Keratinocyte (primary cell): ENCODE measurements around the gene GLRX5. TPM values are rescaled to one million over a fixed set of nuclear protein-coding genes. Genes with fewer than 3 reads are reported as not detected.

Source experiments
- DNase-seq: peaks from one replicate; pipeline ENCODE4 v3.0.0-alpha.2; 2011; ENCODE audit warnings: low read depth, missing footprints, low spot score
- FAIRE-seq: peaks from 2 replicates; lab custom pipeline; 2011; peaks lifted over from hg19 to GRCh38; lab: Jason Lieb, UNC
- H2AFZ ChIP-seq: 2 replicates; pipeline ENCODE4 v1.6.0; 2012; ENCODE audit warnings: low read length, control low read depth, inconsistent platforms; ENCODE audit not compliant: control insufficient read depth
- H3K27ac ChIP-seq: 2 replicates; pipeline ENCODE4 v1.5.1; 2011; ENCODE audit warnings: low read length; ENCODE audit not compliant: control insufficient read depth, insufficient read depth
- H3K27me3 ChIP-seq: 3 replicates; pipeline ENCODE4 v1.6.0; 2011; ENCODE audit warnings: low read length; ENCODE audit not compliant: control insufficient read depth, insufficient read depth; ENCODE audit errors: extremely low read depth
- H3K36me3 ChIP-seq, 2 experiments: 2 replicates in 1 of 2; 3 replicates in 1 of 2; pipeline ENCODE4 v1.5.1; 2011; ENCODE audit warnings: low read length in 2 of 2, mild to moderate bottlenecking in 1 of 2; ENCODE audit not compliant: control insufficient read depth in 2 of 2, insufficient read depth in 2 of 2; ENCODE audit errors: extremely low read depth in 1 of 2
- H3K4me1 ChIP-seq: 3 replicates; pipeline ENCODE4 v1.5.1; 2011; ENCODE audit warnings: low read length; ENCODE audit not compliant: control insufficient read depth, insufficient read depth; ENCODE audit errors: extremely low read depth
- H3K4me2 ChIP-seq: 3 replicates; pipeline ENCODE4 v1.6.0; 2011; ENCODE audit warnings: low read depth, low read length; ENCODE audit not compliant: control insufficient read depth, insufficient read depth; ENCODE audit errors: extremely low read depth
- H3K4me3 ChIP-seq, 3 experiments: fragments of 200-600 bp in 1 of 3; sonication (generic) in 1 of 3; 2 replicates in 2 of 3; 3 replicates in 1 of 3; pipeline ENCODE4 v1.5.1; 2011 to 2016; ENCODE audit warnings: low read length in 3 of 3, mild to moderate bottlenecking in 3 of 3, control low read depth in 2 of 3, inconsistent platforms in 1 of 3, low read depth in 1 of 3, mixed read lengths in 1 of 3, mixed run types in 1 of 3, moderate library complexity in 1 of 3; ENCODE audit not compliant: control insufficient read depth in 2 of 3, insufficient read depth in 2 of 3; ENCODE audit errors: extremely low read depth in 1 of 3
- H3K79me2 ChIP-seq: 2 replicates; pipeline ENCODE4 v1.6.0; 2012; ENCODE audit warnings: low read length; ENCODE audit not compliant: control insufficient read depth, insufficient read depth
- H3K9ac ChIP-seq: 3 replicates; pipeline ENCODE4 v1.6.0; 2011; ENCODE audit warnings: low read length; ENCODE audit not compliant: control insufficient read depth, insufficient read depth; ENCODE audit errors: extremely low read depth
- H3K9me1 ChIP-seq: 3 replicates; pipeline ENCODE4 v1.6.0; 2011; ENCODE audit warnings: low read length; ENCODE audit not compliant: control insufficient read depth, insufficient read depth; ENCODE audit errors: extremely low read depth
- H3K9me3 ChIP-seq: 2 replicates; pipeline ENCODE4 v1.5.1; 2012; ENCODE audit warnings: low read depth, low read length; ENCODE audit not compliant: control insufficient read depth
- H4K20me1 ChIP-seq: 3 replicates; pipeline ENCODE4 v1.6.0; 2011; ENCODE audit warnings: low read length; ENCODE audit not compliant: control insufficient read depth, insufficient read depth; ENCODE audit errors: extremely low read depth
- CTCF ChIP-seq, 3 experiments: IDR thresholded peaks in 1 of 3; conservative IDR thresholded peaks in 1 of 3; optimal IDR thresholded peaks in 1 of 3; 2 replicates in 2 of 3; 3 replicates in 1 of 3; pipeline versions ENCODE3 to v1.5.1; 2011; ENCODE audit warnings: low read length in 3 of 3, mild to moderate bottlenecking in 3 of 3, moderate library complexity in 2 of 3, control low read depth in 1 of 3, inconsistent platforms in 1 of 3; ENCODE audit not compliant: insufficient read depth in 2 of 3; ENCODE audit errors: extremely low read depth in 1 of 3
- EZH2 ChIP-seq: IDR thresholded peaks from one replicate; pipeline ENCODE4 v1.6.1; 2012; ENCODE audit warnings: inconsistent platforms, mild to moderate bottlenecking, low read length, moderate library complexity
- dilution Hi-C: fragments of 300-500 bp; cut with MboI; formaldehyde crosslinking; loops from one replicate; pipeline ENCODE4 v1.7.0; 2020; ENCODE audit warnings: low sequenced_read_pairs; ENCODE audit not compliant: extremely low pct_ligation_motif_present
- polyA plus RNA-seq, 5 experiments: library from polyadenylated mRNA; depleted of rRNA in 3 of 5; stranded (reverse) in 3 of 5; stranded (forward) in 1 of 5; unstranded in 1 of 5; fragments of >200 nt; gene quantifications; 1 replicate in 1 of 5; 2 replicates in 3 of 5; 3 replicates in 1 of 5; pipeline versions ENCODE4 v1.2.1 to v1.2.3, GENCODE V29; 2011 to 2012; ENCODE audit warnings: missing spikeins in 2 of 5, low read depth in 1 of 5, low replicate concordance in 1 of 5

GLRX5 gene
- polyA plus RNA-seq, 1 donor (not counting 4 experiments of a cell fraction or from before 2014, with no cell fraction given) = 60.9 TPM

DNA sequence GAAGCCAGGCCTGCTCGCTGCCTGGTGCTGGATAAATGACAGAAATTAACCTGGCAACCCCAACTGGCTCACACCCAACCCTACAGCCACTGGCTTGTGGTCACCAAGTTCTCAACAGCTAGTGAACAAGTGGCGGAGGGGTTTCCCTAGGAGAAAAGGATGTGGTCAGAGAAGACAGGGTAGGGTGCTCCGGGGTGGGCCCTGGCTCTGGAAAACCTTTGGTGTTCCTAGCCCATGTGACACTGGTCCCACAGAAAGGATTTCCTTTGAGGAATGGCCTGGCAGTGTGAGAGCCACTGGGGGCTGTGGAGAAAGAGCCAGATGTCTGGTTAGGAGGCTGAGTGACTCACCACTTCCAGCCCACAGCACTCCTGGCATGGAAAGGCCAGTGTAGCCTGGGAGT is 27.1 kb upstream of the GLRX5 start:
- Histone ChIP-seq H3K27ac (peak overlapping the region; percentile 32), H3K27me3 (no peaks in the 10 kb centered on the region), H3K79me2 (no peaks in the 10 kb centered on the region), H3K9ac (no peak overlapping the region), H3K4me1 (peaks cover 20% of the 10 kb centered on the region), H3K9me3 (no peaks in the 10 kb centered on the region), H3K4me3 (peak overlapping the region in 1 of 3 experiments; percentile 37), H4K20me1 (peaks cover 2% of the 10 kb centered on the region), H2AFZ (no peak overlapping the region), H3K36me3 (peaks cover 0 to 3% of the 10 kb centered on the region in 2 experiments), H3K9me1 (peaks cover 2% of the 10 kb centered on the region), H3K4me2 (peak overlapping the region; percentile 69)
- dilution Hi-C loops = no loop called here
- DNase-seq (no peak), FAIRE-seq (peak; percentile 92)
- TF ChIP-seq CTCF (optimal IDR thresholded peaks at IDR 0.05 in 1 of 3, IDR thresholded peaks at IDR 0.05 in 1 of 3, conservative IDR thresholded peaks at IDR 0.05 in 1 of 3; ENCODE audit: extremely low read depth in 1 of 3, insufficient read depth in 2 of 3, low read length in 3 of 3) = no peak
- no peak for TF ChIP-seq EZH2

- Histone ChIP-seq H3K27ac (no peak overlapping the region), H3K9ac (no peak overlapping the region), H3K9me1 (peaks cover 2% of the 10 kb centered on the region), H3K36me3 (peaks cover 0 to 3% of the 10 kb centered on the region in 2 experiments), H3K9me3 (no peaks in the 10 kb centered on the region), H3K4me2 (no peak overlapping the region), H3K27me3 (no peaks in the 10 kb centered on the region), H3K79me2 (no peaks in the 10 kb centered on the region), H3K4me3 (no peak overlapping the region), H2AFZ (no peak overlapping the region), H4K20me1 (peaks cover 2% of the 10 kb centered on the region), H3K4me1 (peaks cover 20% of the 10 kb centered on the region)
- dilution Hi-C loops = no loop called here
- DNase-seq (no peak), FAIRE-seq (no peak)
- TF ChIP-seq EZH2 (no peak), CTCF (optimal IDR thresholded peaks at IDR 0.05 in 1 of 3, IDR thresholded peaks at IDR 0.05 in 1 of 3, conservative IDR thresholded peaks at IDR 0.05 in 1 of 3; ENCODE audit: extremely low read depth in 1 of 3, insufficient read depth in 2 of 3, low read length in 3 of 3) (no peak)
These were observed 26.5 kb upstream of the GLRX5 start for GRCh38 chr14:95508377-95508776.
